Sciatic nerve (tissue), 2 donors: Measurements from ENCODE around the gene EHMT1. TPM values are rescaled to one million over a fixed set of nuclear protein-coding genes. Genes with fewer than 3 reads are reported as not detected.

Source experiments
- ATAC-seq: fragments of 200-7000 bp; cut with Tn5 transposase; one replicate; pipeline ENCODE4 v1.9.1; 2020; ENCODE audit warnings: mild to moderate bottlenecking, moderate library complexity
- DNase-seq: peaks from one replicate; pipeline ENCODE4 v3.0.0-alpha.2; 2020; ENCODE audit warnings: low spot score
- intact Hi-C: fragments of 100-400 bp; cut with DNase I; formaldehyde crosslinking; loops from one replicate; pipeline ENCODE4 v1.14.2; 2022
- total RNA-seq: library from RNA; stranded (reverse); fragmentation: NEBNext Ultra II Directional; extraction: Animal tissue kit (Norgen Biotek cat#: 25700); gene quantifications from one replicate; pipeline ENCODE4 v1.2.1, GENCODE V29; 2021
- donor health status: DM: no; HTN: no; CAD: no.
- donor health status: DM: no; HTN: no; CAD: no.

The EHMT1 gene
- 104 TPM for total RNA-seq

GRCh38 chr9:137618105-137619067, at the start of gene EHMT1:
Gene EHMT1 (plus strand): TSS chr9:137619005. CDS start chr9:137619029, 24 bp downstream.
- peak; percentile 91 for DNase-seq
- intact Hi-C loops: no loop called here
- peak; percentile 92 for ATAC-seq

GRCh38 chr9:137569609-137570203, 49.1 kb upstream of the EHMT1 start:
- ATAC-seq: no peak
- intact Hi-C loops: no loop called here

GRCh38 chr9:137570566-137570965, 48.2 kb upstream of the EHMT1 start:
- ATAC-seq (no peak), DNase-seq (no peak)
- intact Hi-C loops: no loop called here

More at GRCh38 chr9:137569609-137570203, 49.1 kb upstream of the EHMT1 start:
- DNase-seq: no peak

- intact Hi-C loops: no loop called here
- ATAC-seq: no peak
- no peak for DNase-seq
Measured at GRCh38 chr9:137574192-137574591, 44.6 kb upstream of the EHMT1 start.

- DNase-seq (no peak), ATAC-seq (no peak)
- intact Hi-C loops: no loop called here
Measured at GRCh38 chr9:137575364-137575715, 43.5 kb upstream of the EHMT1 start.

- intact Hi-C loops: no loop called here
- DNase-seq (no peak), ATAC-seq (no peak)
Measured at GRCh38 chr9:137575716-137576411, 42.9 kb upstream of the EHMT1 start.

- peak; percentile 98 for DNase-seq
- peak; percentile 97 for ATAC-seq
- intact Hi-C loops: no loop called here
Measured at GRCh38 chr9:137578518-137579258, 40.1 kb upstream of the EHMT1 start, which contains the start of gene DPH7. Gene DPH7 (minus strand): TSS chr9:137578925. CDS start chr9:137578777, 148 bp downstream.

GRCh38 chr9:137579259-137579604, 39.6 kb upstream of the EHMT1 start:
- ATAC-seq (no peak), DNase-seq (no peak)
- intact Hi-C loops: no loop called here

GRCh38 chr9:137580209-137580953, 38.4 kb upstream of the EHMT1 start:
- DNase-seq (no peak), ATAC-seq (no peak)
- intact Hi-C loops: no loop called here

GRCh38 chr9:137580954-137581322, 37.9 kb upstream of the EHMT1 start:
- intact Hi-C loops: no loop called here
- no peak for DNase-seq
- ATAC-seq: no peak

- DNase-seq (no peak), ATAC-seq (no peak)
- intact Hi-C loops: no loop called here
Measured at GRCh38 chr9:137581361-137582285, 37.2 kb upstream of the EHMT1 start.

- DNase-seq (no peak), ATAC-seq (no peak)
- intact Hi-C loops: no loop called here
Measured at GRCh38 chr9:137582286-137582860, 36.4 kb upstream of the EHMT1 start.

GRCh38 chr9:137583347-137583746, 35.5 kb upstream of the EHMT1 start:
- intact Hi-C loops: no loop called here

GRCh38 chr9:137583957-137584356, 34.8 kb upstream of the EHMT1 start:
- intact Hi-C loops: no loop called here
- DNase-seq (no peak), ATAC-seq (no peak)

More at GRCh38 chr9:137583347-137583746, 35.5 kb upstream of the EHMT1 start:
- DNase-seq (no peak), ATAC-seq (no peak)

- intact Hi-C loops: no loop called here
- DNase-seq: no peak
- ATAC-seq: no peak
Measured at GRCh38 chr9:137586854-137587253, 32.0 kb upstream of the EHMT1 start.

- DNase-seq (no peak), ATAC-seq (no peak)
- intact Hi-C loops: no loop called here
Measured at GRCh38 chr9:137588311-137588710, 30.5 kb upstream of the EHMT1 start.

GRCh38 chr9:137588891-137589290, 29.9 kb upstream of the EHMT1 start:
- DNase-seq: no peak
- no peak for ATAC-seq
- intact Hi-C loops: no loop called here
